Duodenal mucosa (tissue), 2 donors: Measurements from ENCODE around the gene XPO4.

Experiments
- H3K27ac ChIP-seq: one replicate; pipeline ENCODE4 v1.7.0; 2013; ENCODE audit warnings: low read depth, low read length
- H3K27me3 ChIP-seq, 2 donors: one replicate each; pipeline ENCODE4 v1.7.0; 2013; ENCODE audit warnings: low read length in 2 of 2, control low read depth in 1 of 2; ENCODE audit not compliant: insufficient read depth in 2 of 2, control insufficient read depth in 1 of 2
- H3K36me3 ChIP-seq, 2 donors: one replicate each; pipeline ENCODE4 v1.7.0; 2013; ENCODE audit warnings: low read length in 2 of 2, control low read depth in 1 of 2; ENCODE audit not compliant: insufficient read depth in 2 of 2, control insufficient read depth in 1 of 2
- H3K4me1 ChIP-seq, 2 donors: one replicate each; pipeline ENCODE4 v1.7.0; 2013; ENCODE audit warnings: low read length in 2 of 2, control low read depth in 1 of 2; ENCODE audit not compliant: insufficient read depth in 2 of 2, control insufficient read depth in 1 of 2
- H3K4me3 ChIP-seq, 2 donors: one replicate each; pipeline ENCODE4 v1.7.0; 2013; ENCODE audit warnings: low read length in 2 of 2, low read depth in 1 of 2
- H3K9ac ChIP-seq, 2 donors: one replicate each; pipeline ENCODE4 v1.7.0; 2013; ENCODE audit warnings: low read length in 2 of 2, low read depth in 1 of 2
- H3K9me3 ChIP-seq, 2 donors: one replicate each; pipeline ENCODE4 v1.7.0; 2013; ENCODE audit warnings: low read length in 2 of 2, control low read depth in 1 of 2; ENCODE audit not compliant: control insufficient read depth in 1 of 2

XPO4 gene

DNA sequence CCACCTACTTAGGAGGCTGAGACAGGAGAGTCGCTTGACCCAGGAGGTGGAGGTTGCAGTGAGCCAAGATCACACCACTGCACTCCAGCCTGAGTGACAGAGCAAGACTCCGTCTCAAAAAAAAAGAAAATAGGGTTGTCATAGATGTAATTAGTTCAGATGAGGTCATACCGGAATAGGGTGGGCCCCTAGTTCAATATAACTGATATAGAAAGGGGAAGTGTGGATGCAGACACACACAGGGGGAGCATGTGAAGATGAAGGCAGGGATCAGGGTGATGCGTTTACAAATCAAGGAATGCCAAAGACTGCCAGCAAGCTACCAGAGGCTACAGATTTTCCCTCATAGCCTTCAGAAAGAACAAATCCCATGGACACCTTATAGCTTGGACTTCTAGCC lies 104.5 kb downstream of the XPO4 start:
- Histone ChIP-seq H3K4me3 (no peak overlapping the region), H3K9me3 (no peaks in the 10 kb centered on the region), H3K27me3 (no peaks in the 10 kb centered on the region), H3K4me1 (no peaks in the 10 kb centered on the region), H3K27ac (no peak overlapping the region), H3K36me3 (peaks cover 18 to 38% of the 10 kb centered on the region in 2 donors), H3K9ac (no peak overlapping the region)

DNA sequence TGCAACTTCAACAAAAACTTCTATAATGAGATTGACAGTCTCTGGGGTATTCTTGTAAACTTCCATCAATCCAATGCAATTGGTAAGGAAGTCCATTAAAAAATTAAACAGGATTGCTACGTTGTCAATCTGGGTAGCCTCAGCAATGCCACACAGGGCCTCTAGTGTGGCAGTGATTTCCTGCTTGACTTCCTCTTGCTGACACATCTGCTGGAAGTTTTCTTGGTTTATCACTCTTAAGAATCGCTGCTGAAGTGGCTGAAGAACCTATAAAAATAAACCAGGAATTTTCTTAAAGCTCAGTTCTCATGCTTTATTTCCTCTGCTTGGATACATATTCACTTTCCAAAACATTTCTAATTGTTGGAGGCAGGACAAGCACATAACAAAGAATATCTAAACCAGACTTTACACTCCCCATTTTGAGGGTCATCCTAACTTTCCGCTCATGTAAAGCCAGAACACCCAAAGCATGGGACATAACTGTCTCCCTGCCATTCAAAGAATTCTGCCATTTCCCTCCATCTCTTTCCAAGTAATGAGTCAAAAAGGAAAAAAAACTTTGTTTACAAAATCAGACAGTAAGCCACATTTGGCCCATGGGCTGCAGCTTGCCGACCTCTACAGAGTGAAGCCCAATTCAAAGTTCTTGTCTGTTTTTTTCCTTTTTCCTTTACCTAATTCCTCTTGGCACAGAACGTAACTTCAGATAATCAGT lies 105.6 kb downstream of the XPO4 start:
- Histone ChIP-seq H3K36me3 (peaks cover 18 to 38% of the 10 kb centered on the region in 2 donors), H3K27ac (no peak overlapping the region)

DNA sequence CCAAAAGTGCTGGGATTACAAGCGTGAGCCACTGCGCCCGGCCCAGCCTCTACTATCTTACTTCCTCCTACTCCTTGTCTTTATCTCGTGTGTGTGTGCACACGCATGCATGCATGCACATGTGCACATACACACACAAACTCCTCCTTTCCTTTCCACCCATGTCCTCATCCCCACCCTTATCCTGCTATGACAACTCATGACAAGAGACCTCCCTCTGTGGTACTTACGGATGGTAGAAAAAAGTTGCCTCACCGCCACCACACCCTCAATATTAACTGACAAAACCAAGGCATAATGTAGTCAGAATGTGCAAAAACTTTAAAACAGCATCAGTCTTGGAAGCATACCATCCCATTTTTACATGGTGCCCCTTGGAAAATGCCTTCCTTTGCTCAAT lies 112.9 kb downstream of the XPO4 start:
- H3K4me1 ChIP-seq: no peaks in the 10 kb centered on the region
- H3K27me3 ChIP-seq: no peaks in the 10 kb centered on the region
- no peak overlapping the region for H3K4me3 ChIP-seq
- H3K9me3 ChIP-seq: no peaks in the 10 kb centered on the region
- H3K36me3 ChIP-seq: peaks cover 15 to 32% of the 10 kb centered on the region in 2 donors
- no peak overlapping the region for H3K27ac ChIP-seq
- no peak overlapping the region for H3K9ac ChIP-seq

More for the DNA sequence above, 105.6 kb downstream of the XPO4 start:
- Histone ChIP-seq H3K4me3 (no peak overlapping the region), H3K4me1 (no peaks in the 10 kb centered on the region), H3K9me3 (no peaks in the 10 kb centered on the region), H3K9ac (no peak overlapping the region), H3K27me3 (no peaks in the 10 kb centered on the region)

DNA sequence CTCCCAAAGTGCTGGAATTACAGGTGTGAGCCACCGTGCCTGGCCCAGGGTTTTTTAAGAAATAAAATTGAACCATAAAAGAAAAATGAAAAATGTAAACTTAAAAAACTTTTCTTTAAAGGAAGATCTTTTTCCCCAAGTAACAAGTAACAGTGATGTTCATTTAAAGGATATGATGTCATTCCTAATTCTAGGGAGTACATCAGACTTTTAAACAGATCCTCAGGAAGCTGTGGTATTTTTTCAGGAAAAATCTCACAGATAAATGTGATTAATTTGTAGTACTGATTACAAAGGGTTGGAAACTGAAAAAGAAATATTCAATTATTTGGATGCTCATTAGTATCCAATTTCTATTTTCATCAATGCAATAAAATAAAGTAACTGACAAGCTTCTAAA lies 114.2 kb downstream of the XPO4 start:
- H3K27ac ChIP-seq: no peak overlapping the region
- H3K9ac ChIP-seq: no peak overlapping the region
- H3K4me1 ChIP-seq: no peaks in the 10 kb centered on the region
- H3K4me3 ChIP-seq: no peak overlapping the region
- no peaks in the 10 kb centered on the region for H3K27me3 ChIP-seq
- peaks cover 10 to 33% of the 10 kb centered on the region in 2 donors for H3K36me3 ChIP-seq
- H3K9me3 ChIP-seq: no peaks in the 10 kb centered on the region

DNA sequence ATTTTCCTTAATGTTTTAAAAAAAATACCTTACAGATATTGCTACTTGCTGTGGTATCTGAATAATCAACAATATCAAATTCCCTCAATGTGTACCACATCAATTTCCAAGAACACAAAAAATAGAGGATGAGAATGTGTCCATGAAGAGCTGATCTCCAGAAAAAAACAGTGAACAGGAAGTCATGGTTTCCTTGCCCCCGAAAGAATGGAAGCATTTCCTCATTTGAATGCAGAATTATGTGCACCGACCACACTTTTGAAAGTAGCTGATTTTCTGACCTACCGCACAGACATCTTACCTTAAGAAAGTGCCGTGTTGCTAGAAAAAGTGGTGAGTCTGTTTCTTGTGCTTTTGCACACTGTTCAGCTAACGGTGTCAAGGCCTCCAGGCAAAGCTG lies 115.4 kb downstream of the XPO4 start:
- Histone ChIP-seq H3K4me3 (no peak overlapping the region), H3K27ac (no peak overlapping the region), H3K36me3 (peaks cover 19 to 42% of the 10 kb centered on the region in 2 donors), H3K9ac (no peak overlapping the region), H3K4me1 (no peaks in the 10 kb centered on the region), H3K27me3 (no peaks in the 10 kb centered on the region), H3K9me3 (no peaks in the 10 kb centered on the region)

DNA sequence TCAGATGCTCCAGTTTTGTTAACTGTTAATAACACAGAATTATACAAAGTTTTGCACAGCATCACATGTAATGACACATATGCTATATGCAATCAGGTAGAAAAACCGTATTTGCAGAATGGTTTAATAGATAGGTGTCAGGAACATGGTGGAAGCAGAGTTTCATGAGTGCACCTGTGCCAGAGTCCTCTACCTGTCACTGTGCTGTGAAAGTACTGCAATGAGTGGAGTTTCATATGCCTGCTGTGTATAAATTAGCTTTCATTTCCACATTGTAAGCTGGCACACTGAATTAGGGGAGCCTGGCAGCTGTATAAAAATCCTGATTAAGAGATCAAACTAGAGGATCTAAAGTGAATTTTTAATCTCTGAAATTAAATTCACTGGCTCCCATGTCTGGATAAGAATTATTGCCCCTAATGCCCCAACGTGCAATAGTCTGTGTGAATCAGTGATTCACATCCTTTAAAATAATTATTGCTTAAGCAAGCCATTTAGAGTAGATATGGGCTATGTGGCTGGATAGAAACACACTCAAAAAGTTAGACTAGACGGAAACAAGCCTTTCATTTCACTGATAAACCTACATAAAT lies 120.3 kb downstream of the XPO4 start:
- H3K9ac ChIP-seq: no peak overlapping the region

DNA sequence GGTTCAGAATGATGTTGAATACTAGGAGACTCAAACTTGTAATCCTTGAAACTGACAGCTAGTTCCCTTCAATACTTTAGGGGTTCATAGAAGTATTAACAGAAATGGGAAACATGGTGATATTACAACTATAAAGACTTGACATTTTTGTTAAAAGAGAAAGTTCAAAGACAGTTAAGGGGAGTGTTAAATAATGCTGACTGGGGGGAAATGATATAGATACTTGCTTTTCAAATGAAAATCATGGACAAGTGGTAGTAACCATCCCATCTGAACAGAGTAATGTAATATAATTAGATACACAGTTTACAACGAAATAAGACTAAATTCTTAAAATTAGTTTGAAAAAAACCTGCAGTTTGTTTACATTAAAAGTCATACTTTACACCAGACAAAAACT lies 122.2 kb downstream of the XPO4 start:
- Histone ChIP-seq H3K27me3 (no peaks in the 10 kb centered on the region), H3K36me3 (peaks cover 11 to 15% of the 10 kb centered on the region in 2 donors), H3K9ac (no peak overlapping the region), H3K27ac (no peak overlapping the region), H3K4me1 (no peaks in the 10 kb centered on the region), H3K4me3 (no peak overlapping the region), H3K9me3 (no peaks in the 10 kb centered on the region)

More for the DNA sequence above, 120.3 kb downstream of the XPO4 start:
- H3K27ac ChIP-seq: no peak overlapping the region
- H3K27me3 ChIP-seq: no peaks in the 10 kb centered on the region
- H3K4me3 ChIP-seq: no peak overlapping the region
- H3K4me1 ChIP-seq: no peaks in the 10 kb centered on the region
- no peaks in the 10 kb centered on the region for H3K9me3 ChIP-seq
- peaks cover 16 to 25% of the 10 kb centered on the region in 2 donors for H3K36me3 ChIP-seq

DNA sequence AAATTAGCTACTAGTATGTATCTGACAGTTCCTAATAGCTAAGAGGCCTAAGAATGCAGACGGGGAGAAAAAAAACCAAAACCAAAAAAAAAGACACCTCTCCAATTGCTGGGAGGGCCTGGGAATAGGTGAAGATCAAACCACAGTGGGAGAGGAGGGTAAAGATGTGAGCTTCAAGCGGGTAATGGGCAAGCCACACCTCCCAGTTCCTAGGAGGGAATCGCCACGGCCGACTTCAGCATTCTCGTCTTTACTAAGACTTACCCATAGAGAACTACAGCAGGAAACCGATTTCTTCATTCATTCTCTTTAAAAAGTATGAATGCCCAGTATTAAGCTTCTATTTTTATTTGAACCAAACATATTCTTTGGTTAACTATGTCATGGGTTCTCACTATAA lies 123.1 kb downstream of the XPO4 start:
- no peaks in the 10 kb centered on the region for H3K27me3 ChIP-seq
- no peak overlapping the region for H3K4me3 ChIP-seq
- no peak overlapping the region for H3K27ac ChIP-seq
- H3K9ac ChIP-seq: no peak overlapping the region
- H3K9me3 ChIP-seq: no peaks in the 10 kb centered on the region
- H3K4me1 ChIP-seq: no peaks in the 10 kb centered on the region
- H3K36me3 ChIP-seq: peaks cover 11 to 15% of the 10 kb centered on the region in 2 donors

DNA sequence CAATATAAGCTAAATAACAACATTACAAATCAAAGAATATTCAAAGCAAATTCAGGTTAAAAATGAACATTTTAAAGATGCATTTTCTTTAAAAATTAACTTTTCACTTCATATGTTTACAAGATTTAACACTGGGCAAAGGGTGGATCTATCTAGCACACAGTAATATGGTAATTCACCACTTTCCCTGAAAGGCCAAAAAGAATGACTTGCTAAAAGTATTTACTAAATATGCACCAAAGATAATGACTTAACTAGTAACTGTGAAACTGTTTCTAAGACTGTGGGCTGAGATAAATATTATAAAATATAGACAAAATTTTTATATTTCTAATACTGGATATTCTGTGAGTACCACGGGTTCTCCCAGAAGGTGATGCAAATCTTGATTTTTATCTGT lies 124.2 kb downstream of the XPO4 start:
- Histone ChIP-seq H3K36me3 (peaks cover 9 to 11% of the 10 kb centered on the region in 2 donors), H3K4me1 (no peaks in the 10 kb centered on the region), H3K27me3 (no peaks in the 10 kb centered on the region), H3K27ac (no peak overlapping the region), H3K9ac (no peak overlapping the region), H3K4me3 (no peak overlapping the region), H3K9me3 (no peaks in the 10 kb centered on the region)

DNA sequence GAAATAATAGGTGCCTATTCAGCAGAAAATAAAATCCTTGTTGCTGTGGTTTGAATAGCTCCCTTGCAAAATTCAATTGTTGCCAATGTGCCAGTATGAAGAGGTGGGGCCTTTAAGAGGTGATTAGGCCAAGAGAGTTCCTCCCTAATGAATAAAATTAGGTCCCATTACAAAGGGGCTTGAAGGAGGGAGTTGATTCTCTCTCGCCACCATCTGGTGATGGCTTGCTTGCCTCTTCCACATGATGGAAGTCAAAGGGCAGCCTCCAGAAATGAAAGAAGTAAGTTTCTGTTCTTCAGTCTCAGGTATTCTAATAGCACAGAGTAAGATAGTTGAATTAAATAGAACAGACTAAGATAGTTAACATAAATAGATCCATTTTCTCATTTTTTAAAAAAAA lies 125.8 kb downstream of the XPO4 start:
- H3K27ac ChIP-seq: no peak overlapping the region
- H3K36me3 ChIP-seq: no peaks in the 10 kb centered on the region
- H3K4me1 ChIP-seq: peaks cover 8 to 10% of the 10 kb centered on the region in 2 donors
- no peaks in the 10 kb centered on the region for H3K9me3 ChIP-seq
- no peaks in the 10 kb centered on the region for H3K27me3 ChIP-seq
- no peak overlapping the region for H3K9ac ChIP-seq
- no peak overlapping the region for H3K4me3 ChIP-seq
